Left ventricle myocardium inferior (tissue), 1 donor: ENCODE measurements around the gene HLA-F. TPM values are rescaled to one million over a fixed set of nuclear protein-coding genes. Genes with fewer than 3 reads are reported as not detected.

Experiments used
- DNase-seq: peaks from one replicate; pipeline ENCODE4 v3.0.0-alpha.2; 2020
- H3K27ac ChIP-seq: fragments of 200-600 bp; replicated peaks from 2 replicates; pipeline ENCODE4 v1.8.0; 2021
- H3K27me3 ChIP-seq: fragments of 200-600 bp; 2 replicates; pipeline ENCODE4 v1.8.0; 2021; ENCODE audit warnings: low read depth
- H3K36me3 ChIP-seq: fragments of 200-600 bp; 2 replicates; pipeline ENCODE4 v1.8.0; 2021
- H3K4me1 ChIP-seq: fragments of 200-600 bp; 2 replicates; pipeline ENCODE4 v1.8.0; 2021
- H3K4me3 ChIP-seq: fragments of 200-600 bp; 2 replicates; pipeline ENCODE4 v1.8.0; 2021; ENCODE audit warnings: mild to moderate bottlenecking, moderate library complexity
- H3K9me3 ChIP-seq: fragments of 200-600 bp; replicated peaks from 2 replicates; pipeline ENCODE4 v1.8.0; 2021
- intact Hi-C: fragments of 100-400 bp; cut with micrococcal nuclease; formaldehyde crosslinking; loops from one replicate; pipeline ENCODE4 v1.11.0; 2022
- total RNA-seq: library from RNA; stranded (reverse); fragmentation: NEBNext Ultra II Directional; extraction: Animal tissue kit (Norgen Biotek cat#: 25700); gene quantifications from one replicate; pipeline ENCODE4 v1.2.1, GENCODE V29; 2021
- TF ChIP-seq, protein P1 (sequence below): fragments of 200-600 bp; IDR thresholded peaks from 2 replicates; pipeline ENCODE4 v1.8.0; 2021; ENCODE audit warnings: antibody characterized with exemption, mild to moderate bottlenecking, borderline replicate concordance
- donor health status: DM: no; HTN: yes; CAD: no; lungs with severe emphysema.

HLA-F gene
- total RNA-seq, 1 donor from 2014 or later, result 29.4 TPM

DNA sequence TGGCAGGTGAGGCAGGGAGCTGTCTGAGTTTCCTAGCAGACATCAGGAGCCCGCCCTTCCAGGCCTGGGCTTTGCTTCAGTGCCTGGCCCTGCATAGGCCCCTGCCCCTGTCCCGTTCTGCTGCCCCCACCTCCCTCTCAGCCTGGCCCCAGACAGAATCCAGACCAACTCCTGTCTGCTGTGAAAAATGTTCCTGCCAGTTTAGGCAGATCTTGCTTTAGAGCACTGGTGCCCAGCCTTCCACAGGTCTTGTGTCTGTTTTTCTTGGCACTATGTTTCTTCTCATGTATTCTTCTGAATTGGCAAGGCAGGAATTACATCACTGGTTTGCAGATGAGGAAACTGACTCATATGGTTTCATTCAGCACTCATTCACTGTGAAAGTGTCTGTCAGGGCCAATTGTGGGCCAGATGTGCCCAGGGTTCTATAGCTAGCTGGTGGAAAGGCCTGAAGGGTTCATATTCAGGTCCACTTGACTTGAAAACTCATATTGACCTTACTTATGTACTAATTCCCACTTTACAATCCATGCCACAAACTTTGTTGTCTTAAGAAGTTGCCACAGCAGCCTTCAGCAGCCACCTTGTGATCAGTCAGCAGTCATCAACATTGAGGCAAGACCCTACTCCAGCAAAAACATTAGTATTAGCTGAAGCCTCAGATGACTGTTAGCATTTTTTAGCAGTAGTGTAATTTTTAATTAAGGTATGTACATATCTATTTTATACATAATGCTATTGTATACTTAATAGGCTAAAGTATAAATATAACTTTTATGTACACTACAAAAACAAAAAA lies 40.5 kb downstream of the HLA-F start:
- no peak for DNase-seq

DNA sequence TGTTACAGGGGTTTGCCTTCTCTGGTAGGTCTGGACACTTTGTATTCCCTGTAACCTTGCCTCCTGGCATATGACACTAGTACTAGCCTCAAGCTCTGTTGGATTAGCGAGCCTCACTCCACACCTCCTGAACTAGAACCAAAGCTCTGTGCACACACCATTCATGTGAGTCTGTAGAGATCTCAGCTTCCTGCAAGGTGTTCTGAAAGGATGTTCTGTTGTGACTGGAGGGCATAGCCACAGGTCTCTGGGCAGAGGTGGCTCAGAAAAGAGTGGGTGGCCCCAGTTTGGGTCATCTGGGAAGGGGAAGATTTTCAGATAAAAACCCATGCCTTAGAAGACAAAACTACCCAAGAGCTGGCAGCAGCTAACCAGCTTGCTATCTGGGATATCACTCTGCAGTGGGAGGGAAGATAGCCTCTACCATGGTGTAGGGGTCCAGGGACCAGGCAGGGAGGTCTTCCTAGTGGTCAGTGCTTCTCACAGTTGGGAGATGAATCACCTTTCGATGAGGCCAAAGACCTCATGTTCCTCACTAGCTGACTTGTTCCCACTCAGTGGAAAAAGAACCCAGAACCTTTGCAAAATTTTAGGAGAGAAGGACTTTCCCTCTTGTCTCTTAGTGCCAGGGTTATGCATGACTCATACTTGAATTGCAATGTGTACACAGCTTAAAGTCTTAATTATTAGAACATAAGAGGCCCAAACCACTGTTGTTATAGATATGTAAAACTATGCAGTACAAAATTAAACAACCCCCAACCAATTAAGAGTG lies 41.4 kb downstream of the HLA-F start:
- Histone ChIP-seq H3K27me3 (peaks cover 15% of the 10 kb centered on the region), H3K4me3 (no peak overlapping the region), H3K9me3 (no peaks in the 10 kb centered on the region), H3K4me1 (no peaks in the 10 kb centered on the region), H3K27ac (no peak overlapping the region), H3K36me3 (no peaks in the 10 kb centered on the region)
- TF ChIP-seq, protein P1, sequence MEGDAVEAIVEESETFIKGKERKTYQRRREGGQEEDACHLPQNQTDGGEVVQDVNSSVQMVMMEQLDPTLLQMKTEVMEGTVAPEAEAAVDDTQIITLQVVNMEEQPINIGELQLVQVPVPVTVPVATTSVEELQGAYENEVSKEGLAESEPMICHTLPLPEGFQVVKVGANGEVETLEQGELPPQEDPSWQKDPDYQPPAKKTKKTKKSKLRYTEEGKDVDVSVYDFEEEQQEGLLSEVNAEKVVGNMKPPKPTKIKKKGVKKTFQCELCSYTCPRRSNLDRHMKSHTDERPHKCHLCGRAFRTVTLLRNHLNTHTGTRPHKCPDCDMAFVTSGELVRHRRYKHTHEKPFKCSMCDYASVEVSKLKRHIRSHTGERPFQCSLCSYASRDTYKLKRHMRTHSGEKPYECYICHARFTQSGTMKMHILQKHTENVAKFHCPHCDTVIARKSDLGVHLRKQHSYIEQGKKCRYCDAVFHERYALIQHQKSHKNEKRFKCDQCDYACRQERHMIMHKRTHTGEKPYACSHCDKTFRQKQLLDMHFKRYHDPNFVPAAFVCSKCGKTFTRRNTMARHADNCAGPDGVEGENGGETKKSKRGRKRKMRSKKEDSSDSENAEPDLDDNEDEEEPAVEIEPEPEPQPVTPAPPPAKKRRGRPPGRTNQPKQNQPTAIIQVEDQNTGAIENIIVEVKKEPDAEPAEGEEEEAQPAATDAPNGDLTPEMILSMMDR, result no peak
- intact Hi-C loops, result no loop called here
- DNase-seq, result no peak

More for the DNA sequence above, 40.5 kb downstream of the HLA-F start:
- no peaks in the 10 kb centered on the region for H3K9me3 ChIP-seq
- H3K36me3 ChIP-seq, result no peaks in the 10 kb centered on the region
- H3K4me3 ChIP-seq, result no peak overlapping the region
- peak overlapping the region; percentile 36 for H3K27ac ChIP-seq
- intact Hi-C loops, result no loop called here
- H3K27me3 ChIP-seq, result peaks cover 6% of the 10 kb centered on the region
- TF ChIP-seq, protein P1, result no peak
- no peaks in the 10 kb centered on the region for H3K4me1 ChIP-seq

DNA sequence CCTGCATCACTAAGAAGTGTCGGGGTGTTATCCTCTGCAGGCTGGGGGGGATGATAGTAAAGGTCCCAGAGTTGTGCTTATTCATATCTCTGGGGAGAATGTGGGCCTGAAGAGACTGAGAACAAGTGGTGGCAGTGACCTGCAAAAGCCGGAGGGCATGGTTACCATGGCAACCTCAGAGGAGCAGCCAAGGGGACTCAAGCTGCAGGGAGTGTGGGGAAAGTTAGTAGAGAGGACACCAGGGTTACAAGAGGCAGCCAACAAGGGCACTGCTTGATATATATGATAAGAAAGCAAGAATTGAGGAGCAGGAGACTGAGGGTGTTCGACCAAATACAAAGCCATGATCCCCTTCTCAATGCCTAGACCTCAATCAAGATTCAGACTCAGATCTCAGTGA lies 46.1 kb downstream of the HLA-F start:
- intact Hi-C loops, result no loop called here
- TF ChIP-seq, protein P1, result no peak

DNA sequence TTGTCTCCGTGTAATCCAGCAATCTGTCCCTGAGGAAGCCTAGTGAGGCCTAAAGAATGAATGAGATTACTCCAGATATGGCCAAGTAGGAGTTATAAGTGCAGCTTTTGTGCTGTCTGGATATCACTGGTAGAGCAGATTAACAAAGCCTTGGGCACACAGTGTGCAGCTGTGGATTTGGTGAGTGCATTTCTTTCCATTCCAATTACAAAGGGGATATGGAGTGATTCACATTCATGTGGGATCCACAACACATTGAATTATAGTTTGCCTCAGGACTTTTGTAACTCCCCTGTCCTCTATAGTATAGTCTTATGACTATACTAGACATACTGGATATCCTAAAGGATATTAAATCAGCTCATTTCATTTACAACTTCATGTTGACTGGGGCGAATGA lies 47.1 kb downstream of the HLA-F start:
- TF ChIP-seq, protein P1, result no peak
- Histone ChIP-seq H3K27ac (no peak overlapping the region), H3K27me3 (peaks cover 17% of the 10 kb centered on the region), H3K36me3 (no peaks in the 10 kb centered on the region), H3K4me3 (no peak overlapping the region), H3K9me3 (no peaks in the 10 kb centered on the region), H3K4me1 (no peaks in the 10 kb centered on the region)
- no peak for DNase-seq
- intact Hi-C loops, result no loop called here

More for the DNA sequence above, 46.1 kb downstream of the HLA-F start:
- DNase-seq, result no peak
- peaks cover 17% of the 10 kb centered on the region for H3K27me3 ChIP-seq
- no peak overlapping the region for H3K27ac ChIP-seq
- no peaks in the 10 kb centered on the region for H3K36me3 ChIP-seq
- no peaks in the 10 kb centered on the region for H3K4me1 ChIP-seq
- no peak overlapping the region for H3K4me3 ChIP-seq
- H3K9me3 ChIP-seq, result no peaks in the 10 kb centered on the region

DNA sequence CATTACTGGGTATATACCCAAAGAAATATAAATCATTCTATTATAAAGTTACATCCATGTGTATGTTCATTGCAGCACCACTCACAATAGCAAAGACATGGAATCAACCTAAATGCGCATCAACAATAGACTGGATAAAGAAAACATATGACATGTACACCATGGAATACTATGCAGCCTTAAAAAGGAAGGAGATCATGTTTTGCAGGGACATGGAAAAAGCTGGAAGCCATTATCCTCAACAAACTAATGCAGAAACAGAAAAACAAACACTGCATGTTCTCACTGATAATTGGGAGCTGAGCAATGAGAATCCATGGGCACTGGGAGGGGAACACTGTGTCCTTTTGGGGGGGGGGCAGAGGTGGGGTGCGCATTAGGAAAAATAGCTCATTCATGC lies 53.5 kb downstream of the HLA-F start:
- Histone ChIP-seq H3K4me1 (no peaks in the 10 kb centered on the region), H3K4me3 (no peak overlapping the region), H3K27ac (no peak overlapping the region), H3K36me3 (no peaks in the 10 kb centered on the region), H3K9me3 (no peaks in the 10 kb centered on the region), H3K27me3 (no peaks in the 10 kb centered on the region)
- TF ChIP-seq, protein P1, result no peak
- intact Hi-C loops, result no loop called here
- no peak for DNase-seq

Other genes with a start within 250 kb of the HLA-F start
- gene MAS1L, start 235.5 kb upstream of the HLA-F start, total RNA-seq, result not detected
- not detected for gene UBD, start 163.7 kb upstream of the HLA-F start, total RNA-seq
- not detected for gene OR2H2, start 138.3 kb upstream of the HLA-F start, total RNA-seq
- gene GABBR1, start 90.3 kb upstream of the HLA-F start, total RNA-seq, result 19.3 TPM
- gene MOG, start 66.3 kb upstream of the HLA-F start, total RNA-seq, result 14.7 TPM
- not detected for gene ZFP57, start 42.3 kb upstream of the HLA-F start, total RNA-seq
- not detected for gene HLA-G, start 104.4 kb downstream of the HLA-F start, total RNA-seq
- 252 TPM for gene HLA-A, start 219.1 kb downstream of the HLA-F start, total RNA-seq